ENCODE data around the gene EEIG2.
"Not testable (repeated sequence)": the region's sequence is repeated elsewhere in the genome, so short reads cannot be mapped to it uniquely, and the experiment has no call there.

The EEIG2 gene

DNA sequence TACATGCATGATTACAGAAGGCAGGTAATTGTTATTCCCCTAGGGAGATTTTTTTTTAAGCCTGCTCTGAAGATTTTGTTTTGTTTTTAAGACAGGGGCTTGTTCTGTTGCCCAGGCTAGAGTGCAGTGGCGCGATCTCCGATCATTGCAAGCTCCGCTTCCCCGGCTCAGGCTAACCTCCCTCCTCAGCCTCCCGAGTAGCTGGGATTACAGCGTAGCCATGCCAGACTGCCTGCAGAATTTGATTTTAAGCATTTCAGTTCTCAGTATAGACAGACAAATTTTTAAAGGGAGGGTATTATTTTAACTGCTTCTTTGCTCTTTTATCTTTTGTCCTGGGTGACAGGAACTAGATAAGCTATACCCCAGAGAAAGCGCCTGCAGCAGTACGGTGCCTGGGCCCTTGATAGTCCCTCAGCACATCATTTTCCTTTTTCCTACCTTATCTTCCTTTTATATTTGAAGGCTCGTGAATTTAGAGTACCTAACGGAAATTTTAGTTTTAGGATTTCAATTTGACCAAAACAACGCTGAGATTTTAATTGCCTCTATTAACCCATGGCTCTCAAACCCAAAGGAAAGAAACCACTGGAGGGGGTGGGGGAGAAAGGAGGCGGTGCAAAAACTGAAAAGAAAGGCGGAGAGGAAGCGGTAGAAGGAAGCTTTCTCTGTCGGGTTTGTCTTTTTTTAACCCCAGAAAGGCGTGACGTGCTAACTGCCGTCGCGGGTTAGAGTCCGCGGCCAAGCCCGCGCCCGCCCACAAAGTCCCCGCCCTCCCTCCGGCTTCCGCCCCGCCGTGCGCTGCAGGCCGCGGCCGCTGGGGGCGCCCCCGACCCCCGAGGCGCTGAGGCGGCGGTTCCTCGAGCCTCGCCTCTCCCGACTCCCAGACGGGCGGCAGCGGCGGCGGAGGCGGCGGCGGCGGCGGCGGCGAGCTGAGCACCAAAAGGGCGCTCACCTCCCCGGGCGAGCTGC is at the start of gene EEIG2:
TSS of gene EEIG2 (plus strand) at position 886 of the 972 bp plus-strand sequence. CDS start 329 bp downstream, outside the sequence.
- peak; percentile 85 for DNase-seq

DNA sequence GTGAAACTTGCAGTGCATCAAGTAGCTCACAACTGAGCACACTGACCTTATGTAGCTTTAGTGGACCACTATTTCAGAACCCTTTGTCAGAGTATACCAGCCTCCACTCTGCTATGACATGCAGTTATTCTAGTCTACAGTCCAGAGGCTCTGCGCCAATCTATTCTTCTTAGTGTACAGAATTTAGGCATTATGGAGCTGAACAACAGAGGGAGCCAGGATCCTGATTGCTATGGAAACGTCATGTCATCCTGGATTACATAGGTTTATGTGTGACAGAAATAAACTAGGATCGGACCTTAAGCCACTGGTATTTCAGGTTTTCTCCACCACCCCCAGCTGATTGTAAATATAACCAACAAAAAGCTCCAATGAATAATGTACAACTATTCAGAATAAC is 48.1 kb upstream of the EEIG2 start:
- no peak for DNase-seq

DNA sequence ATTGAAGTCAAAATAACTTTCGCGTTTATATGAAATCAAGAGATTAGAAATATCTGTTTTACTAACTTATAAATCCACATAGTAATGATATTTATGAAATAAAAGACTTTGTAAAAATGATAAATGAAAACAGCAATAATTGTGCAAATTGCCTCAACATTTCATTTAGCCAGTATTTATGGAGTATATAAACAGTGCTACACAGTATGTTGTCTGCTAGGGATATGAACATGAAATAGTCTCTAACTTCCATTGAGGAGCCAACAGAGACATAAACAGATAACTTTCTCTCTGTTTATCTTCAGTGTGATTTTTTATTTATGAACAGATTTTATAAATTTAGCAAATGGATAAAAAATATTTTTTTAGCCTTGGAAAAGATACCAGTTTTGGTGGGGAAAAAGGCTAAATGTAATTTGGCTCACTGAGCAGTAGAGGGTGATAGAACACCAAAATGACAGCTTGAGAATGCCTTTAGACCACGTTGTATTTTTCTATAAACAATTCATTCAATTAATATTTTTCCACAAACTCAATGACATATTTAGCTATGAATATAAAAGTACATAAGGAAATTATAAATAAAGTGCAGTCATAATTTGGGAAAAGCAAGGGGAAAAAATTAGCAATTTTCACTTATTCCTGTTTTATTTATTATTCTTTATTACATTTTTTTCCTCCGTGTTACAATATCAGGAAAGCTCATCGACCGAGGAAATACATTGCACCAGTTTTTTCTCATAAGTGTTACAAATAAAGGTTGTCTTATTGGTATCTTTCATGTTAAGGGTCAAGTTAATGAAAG is 47.5 kb upstream of the EEIG2 start:
- DNase-seq, result peak; percentile 5

DNA sequence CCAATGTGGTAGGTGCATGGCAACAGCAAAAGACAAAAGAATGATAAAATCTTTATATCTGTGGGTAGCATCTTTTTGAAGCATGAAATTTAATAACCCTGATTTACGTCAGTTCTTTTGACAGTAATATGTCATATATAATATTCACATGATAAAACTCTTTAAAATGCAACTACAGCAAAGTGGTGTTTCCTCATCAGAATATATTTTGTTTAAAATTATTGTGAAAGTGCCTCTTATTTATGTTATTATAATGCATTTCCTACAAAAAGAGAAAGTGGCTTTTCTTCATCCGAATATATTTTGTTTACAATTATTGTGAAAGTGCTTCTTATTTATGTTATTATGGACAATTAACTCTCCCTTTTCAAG is 46.9 kb upstream of the EEIG2 start:
- no peak for DNase-seq

DNA sequence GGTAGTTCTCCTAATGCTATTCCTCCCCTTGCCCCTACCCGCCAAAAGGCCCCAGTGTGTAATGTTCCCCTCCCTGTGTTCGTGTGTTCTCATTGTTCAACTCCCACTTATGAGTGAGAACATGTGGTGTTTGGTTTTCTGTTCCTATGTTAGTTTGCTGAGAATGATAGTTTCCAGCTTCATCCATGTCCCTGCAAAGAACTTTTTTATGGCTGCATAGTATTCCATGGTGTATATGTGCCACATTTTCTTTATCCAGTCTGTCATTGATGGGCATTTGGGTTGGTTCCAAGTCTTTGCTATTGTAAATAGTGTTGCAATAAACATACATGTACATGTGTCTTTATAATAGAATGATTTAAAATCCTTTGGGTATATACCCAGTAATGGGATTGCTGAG is 46.0 kb upstream of the EEIG2 start:
- DNase-seq, result not testable (repeated sequence)

DNA sequence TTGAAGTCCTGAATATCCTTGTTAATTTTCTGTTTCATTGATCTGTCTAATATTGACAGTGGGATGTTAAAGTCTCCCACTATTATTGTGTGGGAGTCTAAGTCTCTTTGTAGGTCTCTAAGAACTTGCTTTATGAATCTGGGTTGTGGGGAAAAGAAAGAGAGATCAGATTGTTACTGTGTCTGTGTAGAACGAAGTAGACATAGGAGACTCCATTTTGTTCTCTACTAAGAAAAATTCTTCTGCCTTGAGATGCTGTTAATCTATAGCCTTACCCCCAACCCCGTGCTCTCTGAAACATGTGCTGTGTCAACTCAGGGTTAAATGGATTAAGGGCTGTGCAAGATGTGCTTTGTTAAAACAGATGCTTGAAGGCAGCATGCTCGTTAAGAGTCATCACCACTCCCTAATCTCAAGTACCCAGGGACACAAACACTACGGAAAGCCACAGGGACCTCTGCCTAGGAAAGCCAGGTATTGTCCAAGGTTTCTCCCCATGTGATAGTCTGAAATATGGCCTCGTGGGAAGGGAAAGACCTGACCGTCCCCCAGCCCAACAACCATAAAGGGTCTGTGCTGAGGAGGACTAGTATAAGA is 42.5 kb upstream of the EEIG2 start:
- not testable (repeated sequence) for DNase-seq

DNA sequence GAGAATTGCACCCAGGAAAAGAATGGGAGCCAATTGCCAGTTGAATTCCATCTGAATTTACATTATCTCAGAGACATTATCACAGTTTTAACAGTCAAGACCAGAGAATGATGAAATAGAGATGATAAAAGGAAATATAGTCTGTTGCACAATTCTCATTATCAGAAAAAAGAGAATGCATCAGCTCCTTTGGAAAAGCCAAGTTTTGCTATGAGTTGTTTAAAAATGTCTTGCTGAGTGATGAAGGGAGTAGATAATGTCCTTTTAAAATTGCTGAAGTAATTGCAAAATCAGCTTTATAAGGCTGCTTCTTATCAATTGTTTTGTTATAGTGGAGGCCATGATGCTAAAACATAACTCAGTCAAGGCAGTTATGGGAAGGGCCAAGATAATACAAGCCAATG is 37.9 kb upstream of the EEIG2 start:
- DNase-seq, result no peak

DNA sequence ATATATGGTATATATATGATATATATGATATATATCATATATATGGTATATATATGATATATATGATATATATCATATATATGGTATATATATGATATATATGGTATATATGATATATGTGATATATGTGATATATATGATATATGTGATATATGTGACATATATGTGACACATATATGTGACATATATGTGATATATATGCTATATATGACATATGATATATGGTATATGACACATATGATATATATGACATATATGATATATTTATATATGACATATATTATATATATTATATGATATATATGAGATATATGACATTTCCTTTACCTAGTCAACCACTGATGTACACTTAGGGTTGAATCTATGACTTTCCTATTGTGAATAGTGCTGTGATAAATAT is 36.1 kb upstream of the EEIG2 start:
- no peak for DNase-seq

DNA sequence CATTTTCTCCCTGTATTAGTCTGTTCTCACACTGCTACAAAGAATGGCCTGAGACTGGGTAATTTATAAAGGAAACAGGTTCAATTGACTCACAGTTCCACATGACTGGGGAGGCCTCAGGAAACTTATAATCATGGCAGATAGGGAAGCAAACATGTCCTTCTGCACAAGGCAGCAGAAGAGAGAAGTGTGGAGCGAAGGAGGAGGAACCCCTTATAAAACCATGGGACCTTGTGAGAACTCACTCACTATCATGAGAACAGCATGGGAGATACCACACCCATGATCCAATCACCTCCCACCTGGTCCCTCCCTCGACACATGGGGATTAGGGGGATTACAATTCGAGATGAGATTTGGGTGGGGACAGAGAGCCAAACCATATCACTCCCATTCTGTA is 35.2 kb upstream of the EEIG2 start:
- no peak for DNase-seq

DNA sequence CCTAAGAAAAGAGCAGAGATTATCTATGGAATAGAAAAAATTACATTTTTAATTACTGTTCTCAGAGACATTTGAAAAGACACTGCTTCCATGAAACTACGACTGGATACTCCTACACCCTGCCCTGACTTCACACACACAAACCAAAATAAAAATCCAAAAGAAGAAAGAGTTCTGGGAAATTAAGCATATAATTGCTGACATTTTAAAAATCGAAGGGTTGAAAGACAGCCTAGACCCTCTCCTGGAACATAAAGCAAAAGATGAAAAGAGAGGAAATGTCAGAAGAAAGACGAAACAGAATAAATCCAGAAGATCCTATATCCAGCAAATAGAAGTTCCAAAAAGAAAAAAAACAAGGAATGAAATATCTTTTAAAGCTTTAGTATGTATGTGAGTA is 32.8 kb upstream of the EEIG2 start:
- DNase-seq, result no peak

DNA sequence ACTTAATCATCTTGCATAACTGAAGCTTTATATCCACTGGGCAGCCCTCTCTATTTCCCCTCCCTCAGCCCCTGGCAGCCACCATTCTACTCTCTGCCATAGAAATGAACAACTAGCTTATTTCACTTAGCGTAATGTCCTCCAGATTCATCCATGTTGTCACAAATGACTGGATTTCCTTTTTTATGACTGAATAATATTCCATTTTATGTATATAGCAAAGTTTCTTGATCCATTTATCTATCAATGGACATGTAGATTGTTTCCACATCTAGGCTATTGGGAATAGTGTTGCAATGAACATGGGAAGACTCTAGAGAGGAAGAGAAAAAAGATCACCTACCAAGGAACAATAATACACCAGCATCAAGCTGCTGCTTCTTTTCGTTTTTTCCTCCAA is 32.1 kb upstream of the EEIG2 start:
- no peak for DNase-seq

DNA sequence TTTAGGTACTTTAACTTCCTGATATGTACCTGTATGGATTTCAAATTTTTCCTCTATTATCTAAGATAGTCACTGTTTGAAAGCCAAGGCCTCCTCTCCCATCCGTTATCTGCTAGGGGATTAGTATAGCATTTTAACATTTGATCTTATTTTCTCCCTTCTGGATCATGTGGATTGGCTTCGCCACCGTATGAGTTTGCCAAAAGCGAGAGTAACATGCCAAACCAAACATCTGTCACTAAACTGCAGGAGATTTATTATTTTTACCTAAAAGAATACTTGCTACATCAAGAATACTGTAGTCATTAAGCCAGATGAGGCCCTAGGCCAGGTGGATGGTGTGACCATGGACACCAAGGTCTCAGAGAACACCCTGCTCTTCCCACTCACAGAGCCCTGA is 28.5 kb upstream of the EEIG2 start:
- DNase-seq, result no peak

DNA sequence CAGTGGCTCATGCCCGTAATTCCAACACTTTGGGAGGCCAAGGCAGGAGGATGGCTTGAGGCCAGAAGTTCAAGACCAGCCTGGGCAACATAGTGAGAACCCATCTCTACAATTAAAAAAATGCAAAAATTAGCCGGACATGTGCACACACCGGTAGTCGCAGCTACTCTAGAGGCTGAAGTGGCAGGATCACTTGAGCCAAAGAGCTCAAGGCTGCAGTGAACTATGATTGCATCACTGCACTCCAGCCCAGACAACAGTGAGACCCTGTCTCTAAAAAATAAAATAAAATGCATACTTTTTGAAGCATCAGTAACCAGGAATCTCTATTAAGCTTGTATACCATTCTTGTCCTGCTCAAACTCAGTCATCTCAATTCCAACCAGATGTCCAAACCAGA is 27.2 kb upstream of the EEIG2 start:
- DNase-seq, result no peak

DNA sequence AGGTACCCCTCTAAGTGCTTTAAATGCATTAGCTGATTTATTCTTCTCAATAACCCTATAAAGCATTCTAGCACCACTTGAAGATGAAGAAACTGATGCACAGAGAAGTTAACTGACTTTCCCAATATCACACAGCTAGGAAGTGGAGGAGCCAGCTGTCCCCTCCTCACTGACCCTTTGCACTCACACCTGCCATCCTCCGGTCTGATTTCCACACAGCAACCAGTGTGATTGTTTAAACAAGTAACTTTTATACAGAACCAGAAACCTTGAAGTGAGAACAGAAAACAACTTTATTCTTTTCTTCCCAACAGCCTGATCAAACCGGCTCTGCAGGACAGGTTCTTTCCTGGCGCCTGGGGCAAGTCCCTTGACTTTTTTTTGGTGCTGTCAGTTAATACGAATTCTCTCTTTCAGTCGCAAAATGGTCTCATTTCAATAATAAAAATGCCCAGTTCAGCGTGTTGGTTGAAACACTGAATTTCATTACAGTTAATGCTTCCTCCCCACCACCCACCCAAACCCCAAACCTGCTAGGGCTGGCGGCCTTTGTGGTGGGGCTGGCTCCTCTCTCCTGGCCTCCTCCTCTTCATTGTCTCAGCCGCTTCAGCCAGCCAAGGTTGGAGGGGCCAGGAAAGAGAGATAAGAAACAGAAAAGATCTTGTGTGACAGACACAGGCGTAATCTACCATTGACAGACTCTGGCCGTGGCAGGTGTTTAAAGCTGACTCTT is 26.4 kb upstream of the EEIG2 start:
- DNase-seq, result no peak

DNA sequence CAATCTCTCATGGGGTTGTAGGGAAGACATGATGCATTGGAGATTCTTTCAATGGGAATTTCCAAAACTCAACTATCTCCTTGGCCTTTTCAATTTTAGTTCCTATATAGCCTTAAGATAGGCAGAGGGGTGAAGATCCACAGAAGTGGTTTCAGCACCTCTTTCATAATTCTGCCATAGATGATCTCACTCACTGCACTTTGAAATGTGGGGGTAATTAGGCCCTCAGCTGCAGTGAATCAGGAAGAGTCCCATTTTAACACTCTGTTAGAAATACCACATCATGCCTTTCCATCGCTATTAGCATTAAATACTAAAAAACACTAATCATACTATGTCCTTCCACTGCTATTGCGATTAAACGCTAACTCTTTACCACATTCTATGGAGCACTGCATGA is 25.1 kb upstream of the EEIG2 start:
- DNase-seq, result no peak

DNA sequence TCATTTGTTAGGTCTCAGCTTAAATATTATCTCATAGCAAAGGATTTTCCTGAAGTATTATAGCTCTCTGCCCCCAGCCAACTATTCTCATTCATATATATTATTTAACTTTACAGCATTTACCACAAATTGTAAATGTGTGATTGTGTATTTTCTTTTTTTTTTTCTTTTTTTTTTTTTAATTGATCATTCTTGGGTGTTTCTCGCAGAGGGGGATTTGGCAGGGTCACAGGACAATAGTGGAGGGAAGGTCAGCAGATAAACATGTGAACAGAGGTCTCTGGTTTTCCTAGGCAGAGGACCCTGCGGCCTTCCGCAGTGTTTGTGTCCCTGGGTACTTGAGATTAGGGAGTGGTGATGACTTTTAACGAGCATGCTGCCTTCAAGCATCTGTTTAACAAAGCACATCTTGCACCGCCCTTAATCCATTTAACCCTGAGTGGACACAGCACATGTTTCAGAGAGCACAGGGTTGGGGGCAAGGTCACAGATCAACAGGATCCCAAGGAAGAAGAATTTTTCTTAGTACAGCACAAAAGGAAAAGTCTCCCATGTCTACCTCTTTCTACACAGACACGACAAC is 24.5 kb upstream of the EEIG2 start:
- DNase-seq, result not testable (repeated sequence)

DNA sequence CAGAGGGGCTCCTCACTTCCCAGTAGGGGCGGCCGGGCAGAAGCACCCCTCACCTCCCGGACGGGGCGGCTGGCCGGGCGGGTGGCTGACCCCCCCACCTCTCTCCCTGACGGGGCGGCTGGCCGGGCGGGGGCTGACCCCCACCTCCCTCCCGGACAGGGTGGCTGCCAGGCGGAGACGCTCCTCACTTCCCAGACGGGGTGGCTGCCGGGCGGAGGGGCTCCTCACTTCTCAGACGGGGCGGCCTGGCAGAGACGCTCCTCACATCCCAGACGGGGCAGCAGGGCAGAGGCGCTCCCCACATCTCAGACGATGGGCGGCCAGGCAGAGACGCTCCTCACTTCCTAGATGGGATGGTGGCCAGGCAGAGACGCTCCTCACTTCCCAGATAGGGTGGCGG is 23.9 kb upstream of the EEIG2 start:
- DNase-seq, result not testable (repeated sequence)

DNA sequence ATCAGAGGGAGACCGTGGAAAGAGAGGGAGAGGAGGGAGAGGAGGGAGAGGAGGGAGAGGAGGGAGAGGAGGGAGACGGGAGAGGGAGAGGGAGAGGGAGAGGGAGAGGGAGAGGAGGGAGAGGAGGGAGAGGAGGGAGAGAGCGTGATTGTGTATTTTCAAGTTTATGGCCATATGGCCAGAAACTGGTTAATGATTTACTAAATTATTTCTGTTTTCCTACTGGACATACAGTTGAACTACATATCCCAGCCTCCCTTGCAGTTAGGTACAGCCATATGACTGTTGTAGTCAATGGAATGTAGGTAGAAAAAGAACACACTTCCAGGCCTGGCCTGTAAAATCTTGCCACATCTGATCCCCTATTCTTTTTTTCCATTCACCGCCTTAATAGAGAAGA is 23.1 kb upstream of the EEIG2 start:
- not testable (repeated sequence) for DNase-seq

DNA sequence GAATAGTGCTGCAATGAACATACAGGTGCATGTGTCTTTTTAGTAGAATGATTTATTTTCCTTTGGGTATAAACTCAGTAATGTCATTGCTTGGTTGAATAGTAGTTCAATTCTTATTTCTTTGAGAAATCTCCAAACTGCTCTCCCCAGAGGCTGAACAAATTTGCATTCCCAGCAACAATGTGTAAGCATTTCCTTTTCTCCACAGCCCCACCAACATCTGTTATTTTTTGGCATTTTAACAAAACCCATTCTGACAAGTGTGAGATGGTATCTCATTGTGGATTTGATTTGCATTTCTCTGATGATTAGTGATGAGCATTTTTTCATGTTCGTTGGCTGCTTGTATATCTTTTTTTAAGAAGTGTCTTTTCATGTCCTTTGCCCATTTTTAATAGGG is 21.9 kb upstream of the EEIG2 start:
- DNase-seq, result no peak

DNA sequence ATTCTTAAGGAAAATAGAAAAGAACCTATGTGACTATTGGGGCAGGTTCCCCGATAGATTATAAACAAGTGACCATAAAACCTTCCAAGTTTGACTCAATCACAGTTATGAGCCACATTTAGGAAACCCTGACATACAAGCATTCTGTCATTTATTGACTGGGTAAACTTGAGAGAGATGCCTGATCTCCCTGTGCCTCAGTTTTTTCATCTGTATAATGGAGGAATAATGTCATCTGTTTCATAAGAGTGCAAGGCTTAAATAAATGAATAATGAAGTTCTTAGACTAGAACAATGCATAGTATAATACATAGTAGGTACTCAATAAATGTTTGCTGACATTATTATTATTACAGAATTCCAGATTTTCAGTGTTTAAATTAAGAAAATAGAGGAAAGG is 18.9 kb upstream of the EEIG2 start:
- DNase-seq, result no peak

DNA sequence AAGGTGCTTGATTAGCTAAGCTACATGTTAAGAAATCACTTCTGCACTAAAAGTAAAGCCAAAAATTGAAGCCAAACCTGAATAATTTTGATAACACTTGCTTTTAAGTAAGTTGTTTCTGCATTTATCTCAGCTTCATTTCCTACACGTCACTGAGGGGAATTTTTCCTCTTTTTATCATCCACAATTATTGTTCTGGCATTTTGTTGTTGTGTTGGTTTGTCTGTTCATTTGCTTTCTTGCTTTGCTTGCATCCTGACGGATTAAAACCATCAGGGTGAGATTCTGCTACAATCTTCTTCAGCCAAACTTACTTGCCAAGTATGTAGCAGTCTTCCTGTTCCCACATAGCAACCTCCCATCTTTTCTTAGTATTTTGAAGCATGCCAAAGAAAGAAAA is 18.0 kb upstream of the EEIG2 start:
- no peak for DNase-seq

DNA sequence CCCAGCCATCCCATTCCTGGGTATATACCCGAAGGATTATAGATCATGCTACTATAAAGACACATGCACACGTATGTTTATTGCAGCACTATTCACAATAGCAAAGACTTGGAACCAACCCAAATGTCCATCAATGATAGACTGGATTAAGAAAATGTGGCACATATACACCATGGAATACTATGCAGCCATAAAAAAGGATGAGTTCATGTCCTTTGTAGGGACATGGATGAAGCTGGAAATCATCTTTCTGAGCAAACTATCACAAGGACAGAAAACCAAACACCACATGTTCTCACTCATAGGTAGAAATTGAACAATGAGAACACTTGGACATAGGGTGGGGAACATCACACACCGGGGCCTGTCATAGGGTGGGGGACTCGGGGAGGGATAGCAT is 12.4 kb upstream of the EEIG2 start:
- DNase-seq, result not testable (repeated sequence)

All from NCI-H774 (cell line).